CD4-positive, alpha-beta T cell treated with Interleukin-15 for 4 hours (primary cell): ENCODE measurements around the gene SEMA3C.

Source experiments
- DNase-seq: peaks from one replicate; pipeline ENCODE4 v3.0.0-alpha.2; 2020; ENCODE audit warnings: low spot score

Gene SEMA3C

GRCh38 chr7:80848841-80849240 is 70.0 kb downstream of the SEMA3C start:
- no peak for DNase-seq

GRCh38 chr7:80847895-80848294 is 71.0 kb downstream of the SEMA3C start:
- no peak for DNase-seq

GRCh38 chr7:80847027-80847426 is 71.8 kb downstream of the SEMA3C start:
- DNase-seq, result no peak

GRCh38 chr7:80844916-80845315 is 73.9 kb downstream of the SEMA3C start:
- no peak for DNase-seq

GRCh38 chr7:80843018-80843677 is 75.7 kb downstream of the SEMA3C start:
- no peak for DNase-seq

- no peak for DNase-seq
Observed at GRCh38 chr7:80842022-80842790, 76.6 kb downstream of the SEMA3C start.

- no peak for DNase-seq
Observed at GRCh38 chr7:80841423-80841955, 77.4 kb downstream of the SEMA3C start.

GRCh38 chr7:80840681-80841080 is 78.2 kb downstream of the SEMA3C start:
- DNase-seq, result no peak

GRCh38 chr7:80839855-80840254 is 79.0 kb downstream of the SEMA3C start:
- no peak for DNase-seq

GRCh38 chr7:80838643-80839042 is 80.2 kb downstream of the SEMA3C start:
- no peak for DNase-seq

GRCh38 chr7:80837345-80837744 is 81.5 kb downstream of the SEMA3C start:
- DNase-seq, result no peak

- no peak for DNase-seq
Observed at GRCh38 chr7:80835251-80835650, 83.6 kb downstream of the SEMA3C start.

- DNase-seq, result no peak
Observed at GRCh38 chr7:80833289-80834268, 85.3 kb downstream of the SEMA3C start.

GRCh38 chr7:80832006-80832405 is 86.8 kb downstream of the SEMA3C start:
- no peak for DNase-seq

- DNase-seq, result no peak
Observed at GRCh38 chr7:80830584-80831285, 88.1 kb downstream of the SEMA3C start.

GRCh38 chr7:80830010-80830409 is 88.8 kb downstream of the SEMA3C start:
- DNase-seq, result no peak

GRCh38 chr7:80829527-80829926 is 89.3 kb downstream of the SEMA3C start:
- DNase-seq, result no peak

- DNase-seq, result no peak
Observed at GRCh38 chr7:80827239-80827633, 91.6 kb downstream of the SEMA3C start.

- no peak for DNase-seq
Observed at GRCh38 chr7:80826520-80827238, 92.2 kb downstream of the SEMA3C start.

GRCh38 chr7:80825499-80825898 is 93.4 kb downstream of the SEMA3C start:
- DNase-seq, result no peak

GRCh38 chr7:80824253-80824652 is 94.6 kb downstream of the SEMA3C start:
- DNase-seq, result no peak
